ENCODE measurements around the gene RNASEH2A. TPM values are rescaled to one million over a fixed set of nuclear protein-coding genes. Genes with fewer than 3 reads are reported as not detected.
"Not testable (repeated sequence)": the region's sequence is repeated elsewhere in the genome, so short reads cannot be mapped to it uniquely, and the experiment has no call there.

The RNASEH2A gene
- total RNA-seq, 2 experiments from 2014 or later, result 61.9 to 66.8 TPM

- Mint-ChIP-seq H3K27ac (peak overlapping the region; percentile 92), H3K27me3 (no peaks in the 10 kb centered on the region), H3K36me3 (peaks cover 36% of the 10 kb centered on the region), H3K9me3 (no peaks in the 10 kb centered on the region), H3K4me1 (ENCODE audit: low read depth) (peaks cover 24% of the 10 kb centered on the region), H3K4me3 (peak overlapping the region; percentile 81)
- ChIA-PET CTCF (interaction anchor here (1.3 to 18.0 kb wide), 10 partner anchors 11 to 123 kb away, joined by 4 to 636 read pairs (median 10); partner anchors contain the start of genes DHPS, HOOK2, RNASEH2A and TRIR), POLR2A (interaction anchor here (0.7 to 5.5 kb wide), 4 partner anchors 12 to 130 kb away, joined by 3 to 89 read pairs (median 20); no protein-coding TSS in a partner anchor)
- intact Hi-C loops (cut with micrococcal nuclease), result loop anchor here (5.0 kb wide), 5 partner anchors 73 to 1052 kb away; partner anchors contain the start of genes IER2, STX10, TNPO2 and ZNF490
- no peak for DNase-seq
Measured at GRCh38 chr19:12794971-12795381, 11.4 kb upstream of the RNASEH2A start.

- H3K27me3 Mint-ChIP-seq, result no peaks in the 10 kb centered on the region
- H3K4me3 Mint-ChIP-seq, result peak overlapping the region; percentile 62
- POLR2A ChIA-PET, result interaction anchor here (0.8 to 2.9 kb wide), 9 partner anchors 10 to 39 kb away, joined by 3 to 19 read pairs (median 5); partner anchors contain the start of gene RNASEH2A
- H3K9me3 Mint-ChIP-seq, result no peaks in the 10 kb centered on the region
- CTCF ChIA-PET, result interaction anchor here (0.6 to 18.0 kb wide), 31 partner anchors 9 to 464 kb away, joined by 3 to 636 read pairs (median 4); partner anchors contain the start of genes DHPS, GCDH, GET3 and HOOK2
- H3K27ac Mint-ChIP-seq, result peak overlapping the region; percentile 83
- peak; percentile 84 for DNase-seq
- intact Hi-C loops (cut with micrococcal nuclease), result loop anchor here (1.0 kb wide), 3 partner anchors 19 to 36 kb away; no protein-coding TSS in a partner anchor
- H3K36me3 Mint-ChIP-seq, result peaks cover 36% of the 10 kb centered on the region
- peaks cover 35% of the 10 kb centered on the region for H3K4me1 Mint-ChIP-seq (ENCODE audit: low read depth)
Measured at GRCh38 chr19:12796146-12797071, 10.0 kb upstream of the RNASEH2A start.

- ChIA-PET CTCF (interaction anchor here (1.2 to 18.0 kb wide), 12 partner anchors 9 to 135 kb away, joined by 3 to 636 read pairs (median 8); partner anchors contain the start of genes GET3, HOOK2, RNASEH2A and RTBDN), POLR2A (interaction anchor here (1.1 kb wide), 1 partner anchor 9 kb away, joined by 3 read pairs; the partner anchor contains the start of gene RNASEH2A)
- no peaks in the 10 kb centered on the region for H3K9me3 Mint-ChIP-seq
- intact Hi-C loops (cut with micrococcal nuclease), result no loop called here
- H3K27ac Mint-ChIP-seq, result peak overlapping the region; percentile 83
- H3K4me1 Mint-ChIP-seq (ENCODE audit: low read depth), result peaks cover 36% of the 10 kb centered on the region
- no peaks in the 10 kb centered on the region for H3K27me3 Mint-ChIP-seq
- H3K4me3 Mint-ChIP-seq, result no peak overlapping the region
- H3K36me3 Mint-ChIP-seq, result peaks cover 30% of the 10 kb centered on the region
- DNase-seq, result no peak
Measured at GRCh38 chr19:12797141-12797587, 9.2 kb upstream of the RNASEH2A start.

GRCh38 chr19:12797607-12798006 lies 8.8 kb upstream of the RNASEH2A start:
- DNase-seq; H3K4me3 Mint-ChIP-seq; H3K27me3 Mint-ChIP-seq; intact Hi-C loops (cut with micrococcal nuclease); H3K27ac Mint-ChIP-seq; H3K9me3 Mint-ChIP-seq: not testable (repeated sequence)
- Mint-ChIP-seq H3K4me1 (ENCODE audit: low read depth) (peaks cover 41% of the 10 kb centered on the region), H3K36me3 (peaks cover 27% of the 10 kb centered on the region)
- POLR2A ChIA-PET, result interaction anchor here (1.1 to 1.7 kb wide), 2 partner anchors 9 to 15 kb away, joined by 3 read pairs; partner anchors contain the start of gene RNASEH2A
- CTCF ChIA-PET, result interaction anchor here (1.6 to 18.0 kb wide), 8 partner anchors 9 to 76 kb away, joined by 4 to 636 read pairs (median 19); partner anchors contain the start of genes HOOK2, RNASEH2A and TNPO2

- Mint-ChIP-seq H3K4me3 (peak overlapping the region; percentile 20), H3K4me1 (ENCODE audit: low read depth) (peaks cover 34% of the 10 kb centered on the region), H3K36me3 (peaks cover 12% of the 10 kb centered on the region), H3K27ac (no peak overlapping the region), H3K27me3 (no peaks in the 10 kb centered on the region), H3K9me3 (no peaks in the 10 kb centered on the region)
- CTCF ChIA-PET, result interaction anchor here (1.2 to 18.0 kb wide), 4 partner anchors 8 to 48 kb away, joined by 5 to 636 read pairs (median 192); partner anchors contain the start of genes HOOK2 and JUNB
- intact Hi-C loops (cut with micrococcal nuclease), result loop anchor here (5.0 kb wide), 1 partner anchor 37 kb away; the partner anchor contains the start of gene MAST1
- no peak for DNase-seq
- POLR2A ChIA-PET, result interaction anchor here (0.9 to 3.1 kb wide), 2 partner anchors 22 to 29 kb away, joined by 3 to 10 read pairs; no protein-coding TSS in a partner anchor
Measured at GRCh38 chr19:12799742-12800465, 6.5 kb upstream of the RNASEH2A start.

- H3K9me3 Mint-ChIP-seq, result no peaks in the 10 kb centered on the region
- peaks cover 30% of the 10 kb centered on the region for H3K4me1 Mint-ChIP-seq (ENCODE audit: low read depth)
- no peak for DNase-seq
- intact Hi-C loops (cut with micrococcal nuclease), result loop anchor here (5.0 kb wide), 1 partner anchor 37 kb away; the partner anchor contains the start of gene MAST1
- H3K4me3 Mint-ChIP-seq, result peak overlapping the region; percentile 88
- ChIA-PET POLR2A (interaction anchor here (1.1 to 3.1 kb wide), 2 partner anchors 9 to 22 kb away, joined by 3 to 10 read pairs; partner anchors contain the start of gene JUNB), CTCF (interaction anchor here (1.2 to 18.0 kb wide), 4 partner anchors 8 to 47 kb away, joined by 5 to 636 read pairs (median 192); partner anchors contain the start of genes HOOK2 and JUNB)
- H3K27ac Mint-ChIP-seq, result no peak overlapping the region
- H3K36me3 Mint-ChIP-seq, result peaks cover 12% of the 10 kb centered on the region
- no peaks in the 10 kb centered on the region for H3K27me3 Mint-ChIP-seq
Measured at GRCh38 chr19:12800466-12800770, 6.0 kb upstream of the RNASEH2A start.

- intact Hi-C loops (cut with micrococcal nuclease), result loop anchor here (5.0 kb wide), 1 partner anchor 36 kb away; the partner anchor contains the start of gene MAST1
- CTCF ChIA-PET, result interaction anchor here (1.2 to 18.0 kb wide), 4 partner anchors 9 to 47 kb away, joined by 5 to 636 read pairs (median 192); partner anchors contain the start of genes HOOK2 and JUNB
- peak; percentile 49 for DNase-seq
- Mint-ChIP-seq H3K4me1 (ENCODE audit: low read depth) (peaks cover 26% of the 10 kb centered on the region), H3K27ac (peak overlapping the region; percentile 79), H3K27me3 (no peaks in the 10 kb centered on the region), H3K4me3 (peak overlapping the region; percentile 88), H3K36me3 (peaks cover 12% of the 10 kb centered on the region), H3K9me3 (no peaks in the 10 kb centered on the region)
- POLR2A ChIA-PET, result interaction anchor here (1.1 to 3.1 kb wide), 2 partner anchors 9 to 23 kb away, joined by 3 to 10 read pairs; partner anchors contain the start of gene JUNB
Measured at GRCh38 chr19:12800923-12801465, 5.4 kb upstream of the RNASEH2A start.

GRCh38 chr19:12801466-12802266 lies 4.7 kb upstream of the RNASEH2A start, which contains the start of the genes PRDX2 and THSD8:
Gene PRDX2, minus strand, starts transcription at chr19:12801800. Its CDS starts 539 bp downstream, at chr19:12801261.
Gene THSD8, plus strand, starts transcription at chr19:12802069. Its CDS starts 3 bp downstream, at chr19:12802072.
- H3K36me3 Mint-ChIP-seq, result peaks cover 12% of the 10 kb centered on the region
- ChIA-PET POLR2A (interaction anchor here (1.1 to 3.1 kb wide), 5 partner anchors 8 to 36 kb away, joined by 3 to 10 read pairs (median 4); partner anchors contain the start of gene JUNB), CTCF (interaction anchor here (0.9 to 18.0 kb wide), 8 partner anchors 10 to 68 kb away, joined by 3 to 636 read pairs (median 8); partner anchors contain the start of genes HOOK2 and JUNB)
- H3K27ac Mint-ChIP-seq, result peak within 1 kb of the TSS; percentile 79
- no peaks in the 10 kb centered on the region for H3K9me3 Mint-ChIP-seq
- H3K27me3 Mint-ChIP-seq, result no peaks in the 10 kb centered on the region
- intact Hi-C loops (cut with micrococcal nuclease), result loop anchor here (5.0 kb wide), 1 partner anchor 36 kb away; the partner anchor contains the start of gene MAST1
- H3K4me1 Mint-ChIP-seq (ENCODE audit: low read depth), result peaks cover 25% of the 10 kb centered on the region
- H3K4me3 Mint-ChIP-seq, result peak within 1 kb of the TSS; percentile 88
- peak; percentile 84 for DNase-seq

- DNase-seq, result no peak
- H3K36me3 Mint-ChIP-seq, result peaks cover 15% of the 10 kb centered on the region
- H3K4me1 Mint-ChIP-seq (ENCODE audit: low read depth), result peaks cover 28% of the 10 kb centered on the region
- intact Hi-C loops (cut with micrococcal nuclease), result loop anchor here (5.0 kb wide), 1 partner anchor 35 kb away; the partner anchor contains the start of gene MAST1
- CTCF ChIA-PET, result interaction anchor here (0.9 to 18.0 kb wide), 6 partner anchors 22 to 69 kb away, joined by 3 to 636 read pairs (median 8); partner anchors contain the start of gene HOOK2
- H3K9me3 Mint-ChIP-seq, result no peaks in the 10 kb centered on the region
- H3K27me3 Mint-ChIP-seq, result no peaks in the 10 kb centered on the region
- peak overlapping the region; percentile 88 for H3K4me3 Mint-ChIP-seq
- POLR2A ChIA-PET, result interaction anchor here (1.1 to 1.7 kb wide), 3 partner anchors 9 to 37 kb away, joined by 3 to 5 read pairs (median 4); partner anchors contain the start of gene JUNB
- H3K27ac Mint-ChIP-seq, result no peak overlapping the region
Measured at GRCh38 chr19:12802267-12803106, 3.9 kb upstream of the RNASEH2A start.
